H9 (cell line): ENCODE data around the gene CA9. TPM values are rescaled to one million over a fixed set of nuclear protein-coding genes. Genes with fewer than 3 reads are reported as not detected.

Experiments used
- DNase-seq: peaks from one replicate; pipeline ENCODE4 v3.0.0-alpha.2; 2017
- H2AFZ ChIP-seq: one replicate; pipeline ENCODE4 v1.6.1; 2013; ENCODE audit warnings: mild to moderate bottlenecking, low read length, control low read depth, moderate library complexity
- H2AK5ac ChIP-seq: 2 replicates; pipeline ENCODE4 v1.6.1; 2013; ENCODE audit warnings: low read length, control low read depth, mixed read lengths; ENCODE audit not compliant: insufficient read length
- H2BK120ac ChIP-seq: one replicate; pipeline ENCODE4 v1.6.1; 2013; ENCODE audit warnings: low read depth, mild to moderate bottlenecking, low read length, control low read depth, inconsistent platforms; ENCODE audit not compliant: poor library complexity, severe bottlenecking
- H2BK12ac ChIP-seq: 2 replicates; pipeline ENCODE4 v1.6.1; 2013; ENCODE audit warnings: low read length, control low read depth, mixed read lengths, low read depth; ENCODE audit not compliant: insufficient read length
- H2BK15ac ChIP-seq: 2 replicates; pipeline ENCODE4 v1.6.1; 2013; ENCODE audit warnings: low read depth, low read length, control low read depth
- H2BK20ac ChIP-seq: one replicate; pipeline ENCODE4 v1.6.1; 2013; ENCODE audit warnings: low read depth, mild to moderate bottlenecking, low read length, control low read depth, inconsistent platforms; ENCODE audit not compliant: poor library complexity, severe bottlenecking
- H2BK5ac ChIP-seq: 2 replicates; pipeline ENCODE4 v1.6.1; 2013; ENCODE audit warnings: low read length, control low read depth, mixed read lengths; ENCODE audit not compliant: insufficient read length
- H3K14ac ChIP-seq: 2 replicates; pipeline ENCODE4 v1.6.1; 2013; ENCODE audit warnings: low read length, control low read depth; ENCODE audit not compliant: insufficient read depth
- H3K18ac ChIP-seq: 2 replicates; pipeline ENCODE4 v1.6.1; 2013; ENCODE audit warnings: low read depth, mild to moderate bottlenecking, mixed read lengths, low read length, control low read depth; ENCODE audit not compliant: insufficient read length
- H3K23ac ChIP-seq: 2 replicates; pipeline ENCODE4 v1.6.1; 2013; ENCODE audit warnings: low read length, control low read depth, mixed read lengths, low read depth; ENCODE audit not compliant: insufficient read length
- H3K23me2 ChIP-seq: 2 replicates; pipeline ENCODE4 v1.6.1; 2013; ENCODE audit warnings: low read depth, mild to moderate bottlenecking, mixed read lengths, low read length, control low read depth; ENCODE audit not compliant: insufficient read length, poor library complexity, severe bottlenecking
- H3K27ac ChIP-seq: 2 replicates; pipeline ENCODE4 v1.5.1; 2013; ENCODE audit warnings: low read length, control low read depth, mixed read lengths, low read depth; ENCODE audit not compliant: insufficient read length
- H3K27me3 ChIP-seq: 2 replicates; pipeline ENCODE4 v1.6.1; 2013; ENCODE audit warnings: low read length, control low read depth, inconsistent platforms; ENCODE audit not compliant: insufficient read depth
- H3K4ac ChIP-seq: 2 replicates; pipeline ENCODE4 v1.6.1; 2013; ENCODE audit warnings: low read depth, mild to moderate bottlenecking, control low read depth, inconsistent platforms, low read length, moderate library complexity
- H3K4me1 ChIP-seq: 2 replicates; pipeline ENCODE4 v1.6.1; 2013; ENCODE audit warnings: low read length, control low read depth, inconsistent platforms; ENCODE audit not compliant: insufficient read depth
- H3K4me2 ChIP-seq: 2 replicates; pipeline ENCODE4 v1.6.1; 2013; ENCODE audit warnings: low read length, control low read depth, mixed read lengths; ENCODE audit not compliant: insufficient read length, insufficient read depth
- H3K56ac ChIP-seq: 2 replicates; pipeline ENCODE4 v1.6.1; 2013; ENCODE audit warnings: low read depth, mild to moderate bottlenecking, mixed read lengths, low read length, control low read depth; ENCODE audit not compliant: insufficient read length
- H3K79me1 ChIP-seq: 2 replicates; pipeline ENCODE4 v1.6.1; 2013; ENCODE audit warnings: low read depth, mild to moderate bottlenecking, moderate library complexity, low read length, control low read depth, inconsistent platforms; ENCODE audit not compliant: insufficient read depth, poor library complexity, severe bottlenecking
- H3K79me2 ChIP-seq: 2 replicates; pipeline ENCODE4 v1.6.1; 2013; ENCODE audit warnings: low read length, control low read depth, inconsistent platforms; ENCODE audit not compliant: insufficient read depth
- H3K9ac ChIP-seq: 2 replicates; pipeline ENCODE4 v1.6.1; 2013; ENCODE audit warnings: low read length, control low read depth, mixed read lengths; ENCODE audit not compliant: insufficient read length; ENCODE audit errors: extremely low read depth
- H3K9me3 ChIP-seq: one replicate; pipeline ENCODE4 v1.6.1; 2013; ENCODE audit warnings: low read depth, low read length, inconsistent platforms; ENCODE audit not compliant: control insufficient read depth
- H3T11ph ChIP-seq: one replicate; pipeline ENCODE4 v1.6.1; 2013; ENCODE audit warnings: mild to moderate bottlenecking, low read length, control low read depth, inconsistent platforms
- H4K20me1 ChIP-seq: one replicate; pipeline ENCODE4 v1.6.1; 2013; ENCODE audit not compliant: control insufficient read depth, insufficient read length, insufficient read depth
- H4K5ac ChIP-seq: 2 replicates; pipeline ENCODE4 v1.6.1; 2013; ENCODE audit warnings: low read depth, mild to moderate bottlenecking, mixed read lengths, low read length, control low read depth; ENCODE audit not compliant: insufficient read length
- H4K8ac ChIP-seq: replicated peaks from 2 replicates; pipeline ENCODE4 v1.6.1; 2013; ENCODE audit warnings: low read length, control low read depth, mixed read lengths, low read depth; ENCODE audit not compliant: insufficient read length
- H4K91ac ChIP-seq: 2 replicates; pipeline ENCODE4 v1.6.1; 2013; ENCODE audit warnings: low read depth, mild to moderate bottlenecking, moderate library complexity, mixed read lengths, low read length, control low read depth; ENCODE audit not compliant: insufficient read length
- H3K27ac Mint-ChIP-seq, 3 experiments: 2 replicates in 2 of 3; 3 replicates in 1 of 3; pipeline ENCODE4 v1.8.0; 2020 to 2021; ENCODE audit warnings: mixed read lengths in 3 of 3, mild to moderate bottlenecking in 1 of 3, moderate library complexity in 1 of 3
- H3K27me3 Mint-ChIP-seq: 2 replicates; pipeline ENCODE4 v1.8.0; 2021; ENCODE audit warnings: low read depth, mild to moderate bottlenecking, moderate library complexity, mixed read lengths
- H3K36me3 Mint-ChIP-seq, 3 experiments: 2 replicates in 2 of 3; 3 replicates in 1 of 3; pipeline ENCODE4 v1.8.0; 2020 to 2021; ENCODE audit warnings: low read depth in 3 of 3, mixed read lengths in 3 of 3; ENCODE audit not compliant: insufficient read depth in 1 of 3
- H3K4me1 Mint-ChIP-seq, 2 experiments: 2 replicates each; pipeline ENCODE4 v1.8.0; 2020; ENCODE audit warnings: mixed read lengths in 2 of 2
- H3K4me3 Mint-ChIP-seq, 2 experiments: 2 replicates in 1 of 2; 3 replicates in 1 of 2; pipeline ENCODE4 v1.8.0; 2020 to 2021; ENCODE audit warnings: mild to moderate bottlenecking in 2 of 2, mixed read lengths in 2 of 2, moderate library complexity in 1 of 2
- H3K9me3 Mint-ChIP-seq, 2 experiments: 2 replicates in 1 of 2; 3 replicates in 1 of 2; pipeline ENCODE4 v1.8.0; 2020; ENCODE audit warnings: mild to moderate bottlenecking in 2 of 2, mixed read lengths in 2 of 2, moderate library complexity in 1 of 2
- CTCF ChIP-seq: fragments of 200-600 bp; sonication (generic); conservative IDR thresholded peaks from 3 replicates; pipeline ENCODE4 v1.8.0; 2021; ENCODE audit warnings: antibody characterized with exemption, mild to moderate bottlenecking
- WGBS: extraction: QIAGEN DNeasy Blood & Tissue Kit; methylation state at CpG from one replicate; pipeline ENCODE4 v1.1.7; 2013; ENCODE audit warnings: missing lambda C conversion rate, low lambda C conversion rate, mixed read lengths; ENCODE audit not compliant: insufficient read length; ENCODE audit errors: extremely low coverage; 5-methylcytosine and 5-hydroxymethylcytosine counted together
- total RNA-seq: library from RNA; stranded (reverse); gene quantifications from 2 replicates; pipeline ENCODE4 v1.2.1, GENCODE V29; 2021

Gene CA9
- total RNA-seq, 1 experiment from 2014 or later = 0.94 TPM

- no peak overlapping the region for H2BK15ac ChIP-seq
- H3K9me3 ChIP-seq = no peaks in the 10 kb centered on the region
- no peak overlapping the region for H2BK120ac ChIP-seq
- no peak overlapping the region for H4K5ac ChIP-seq
- H3K4me1 ChIP-seq = peaks cover 14% of the 10 kb centered on the region; the same call in 1 of the 2 replicates
- H3K4ac ChIP-seq = no peak overlapping the region
- no peaks in the 10 kb centered on the region for H3K23me2 ChIP-seq
- H3K9ac ChIP-seq = no peak overlapping the region
- H2AK5ac ChIP-seq = no peak overlapping the region
- no CpG with 5 or more reads among the region's 8 CpGs for WGBS
- H3K18ac ChIP-seq = no peak overlapping the region
- no peak overlapping the region for H3K27ac ChIP-seq
- H2BK5ac ChIP-seq = no peak overlapping the region
- no peak overlapping the region for H3K23ac ChIP-seq
- H3K14ac ChIP-seq = no peak overlapping the region
- H4K20me1 ChIP-seq = no peaks in the 10 kb centered on the region
- no peak overlapping the region for H3T11ph ChIP-seq
- Mint-ChIP-seq H3K4me3 (no peak overlapping the region), H3K27me3 (no peaks in the 10 kb centered on the region), H3K36me3 (peaks cover 30 to 67% (median 54%) of the 10 kb centered on the region in 3 experiments; a peak in 6 of 7 replicates), H3K9me3 (no peaks in the 10 kb centered on the region), H3K27ac (no peak overlapping the region), H3K4me1 (no peaks in the 10 kb centered on the region; a peak in 2 of 4 replicates)
- H3K56ac ChIP-seq = no peak overlapping the region
- no peaks in the 10 kb centered on the region for H3K79me1 ChIP-seq
- H2AFZ ChIP-seq = no peak overlapping the region
- H3K4me2 ChIP-seq = no peak overlapping the region
- H3K27me3 ChIP-seq = no peaks in the 10 kb centered on the region
- H2BK20ac ChIP-seq = no peak overlapping the region
- no peak overlapping the region for H2BK12ac ChIP-seq
- H4K8ac ChIP-seq = no peak overlapping the region
- no peak for DNase-seq
- no peaks in the 10 kb centered on the region; the same call in none of the 2 replicates for H3K79me2 ChIP-seq
- no peak overlapping the region for H4K91ac ChIP-seq
- no peak for TF ChIP-seq CTCF
Measured at GRCh38 chr9:35723908-35724307, 50.2 kb downstream of the CA9 start.
